Naive thymus-derived CD4-positive, alpha-beta T cell (primary cell): ENCODE results near the gene TCEAL8. TPM values are rescaled to one million over a fixed set of nuclear protein-coding genes. Genes with fewer than 3 reads are reported as not detected.
A peak's percentile ranks its signal among the peaks of the same experiment; 100 is the strongest.

Experiments used
- ATAC-seq: fragments of 150-1000 bp; cut with Tn5 transposase; 2 replicates; pipeline ENCODE4 v1.10.0; 2021; ENCODE audit warnings: mild to moderate bottlenecking, moderate library complexity
- CTCF ChIA-PET: fragments of 350-600 bp; sonication (Branson Sonifier 250); formaldehyde crosslinking; loops from one replicate; lab custom pipeline; 2021; ENCODE audit warnings: antibody characterized with exemption; lab: Charles Lee
- POLR2A ChIA-PET: fragments of 350-600 bp; sonication (Branson Sonifier 250); formaldehyde crosslinking; loops from one replicate; lab custom pipeline; 2021; ENCODE audit warnings: antibody characterized with exemption, inconsistent platforms; lab: Charles Lee
- DNase-seq, 9 donors: peaks; one replicate each; pipeline versions ENCODE4 v3.0.0 to v3.0.0-alpha.2; 2020 to 2022; ENCODE audit warnings: mixed read lengths in 1 of 9
- H3K27ac ChIP-seq: one replicate; pipeline ENCODE4 v1.7.0; 2013; ENCODE audit warnings: mild to moderate bottlenecking, low read depth, low read length, moderate library complexity
- H3K27me3 ChIP-seq, 2 donors: one replicate each; pipeline ENCODE4 v1.7.0; 2013; ENCODE audit warnings: low read length in 2 of 2, mild to moderate bottlenecking in 2 of 2, moderate library complexity in 2 of 2; ENCODE audit not compliant: control insufficient read depth in 2 of 2, insufficient read depth in 2 of 2
- H3K36me3 ChIP-seq, 3 experiments: 1 replicate in 2 of 3; 2 replicates in 1 of 3; pipeline ENCODE4 v1.7.0; 2013; ENCODE audit warnings: low read length in 3 of 3, mild to moderate bottlenecking in 3 of 3, moderate library complexity in 1 of 3; ENCODE audit not compliant: insufficient read depth in 3 of 3, control insufficient read depth in 2 of 3
- H3K4me1 ChIP-seq, 2 donors: one replicate each; pipeline ENCODE4 v1.7.0; 2013; ENCODE audit warnings: low read length in 2 of 2, mild to moderate bottlenecking in 2 of 2, moderate library complexity in 1 of 2; ENCODE audit not compliant: control insufficient read depth in 2 of 2, insufficient read depth in 2 of 2
- H3K4me3 ChIP-seq: 2 replicates; pipeline ENCODE4 v1.7.0; 2013; ENCODE audit warnings: mild to moderate bottlenecking, low read length
- H3K9me3 ChIP-seq, 3 experiments: 1 replicate in 2 of 3; 2 replicates in 1 of 3; pipeline ENCODE4 v1.7.0; 2013; ENCODE audit warnings: low read length in 3 of 3; ENCODE audit not compliant: control insufficient read depth in 2 of 3
- H3K27ac Mint-ChIP-seq, 9 donors: one replicate each; pipeline ENCODE4 v1.8.0; 2020 to 2022; ENCODE audit warnings: mixed read lengths in 9 of 9, mild to moderate bottlenecking in 8 of 9, moderate library complexity in 5 of 9, inconsistent platforms in 2 of 9
- H3K27me3 Mint-ChIP-seq, 5 donors: one replicate each; pipeline ENCODE4 v1.8.0; 2021 to 2022; ENCODE audit warnings: mixed read lengths in 5 of 5, mild to moderate bottlenecking in 1 of 5
- H3K36me3 Mint-ChIP-seq, 5 donors: one replicate each; pipeline ENCODE4 v1.8.0; 2020 to 2022; ENCODE audit warnings: mixed read lengths in 5 of 5, mild to moderate bottlenecking in 3 of 5, inconsistent platforms in 1 of 5
- H3K4me1 Mint-ChIP-seq, 7 donors: one replicate each; pipeline ENCODE4 v1.8.0; 2020 to 2022; ENCODE audit warnings: mixed read lengths in 7 of 7, mild to moderate bottlenecking in 3 of 7, inconsistent platforms in 1 of 7
- H3K4me3 Mint-ChIP-seq, 10 donors: one replicate each; pipeline ENCODE4 v1.8.0; 2020 to 2022; ENCODE audit warnings: mild to moderate bottlenecking in 10 of 10, mixed read lengths in 10 of 10, moderate library complexity in 6 of 10, inconsistent platforms in 2 of 10
- H3K9me3 Mint-ChIP-seq, 11 donors: one replicate each; pipeline ENCODE4 v1.8.0; 2020 to 2022; ENCODE audit warnings: mixed read lengths in 11 of 11, mild to moderate bottlenecking in 4 of 11, inconsistent platforms in 1 of 11, moderate library complexity in 1 of 11
- intact Hi-C, 2 donors: fragments of 100-400 bp; cut with micrococcal nuclease; formaldehyde crosslinking; loops; one replicate each; pipeline ENCODE4 v1.15.1; 2023
- polyA plus RNA-seq, 2 donors: library from polyadenylated mRNA; unstranded; fragments of 300-500 nt; fragmentation: Illumina TruSeq; gene quantifications; one replicate each; pipeline ENCODE4 v1.2.3, GENCODE V29; 2021
- total RNA-seq, 6 experiments: library from RNA in 5 of 6; stranded (reverse) in 5 of 6; gene quantifications; 1 replicate in 5 of 6; 2 replicates in 1 of 6; pipeline ENCODE4 v1.2.3 and lab custom pipeline; 2021 to 2026

The TCEAL8 gene
- total and polyA plus RNA-seq, 7 experiments from 2014 or later: 12.2 to 82.3 (median 34.1) TPM

DNA sequence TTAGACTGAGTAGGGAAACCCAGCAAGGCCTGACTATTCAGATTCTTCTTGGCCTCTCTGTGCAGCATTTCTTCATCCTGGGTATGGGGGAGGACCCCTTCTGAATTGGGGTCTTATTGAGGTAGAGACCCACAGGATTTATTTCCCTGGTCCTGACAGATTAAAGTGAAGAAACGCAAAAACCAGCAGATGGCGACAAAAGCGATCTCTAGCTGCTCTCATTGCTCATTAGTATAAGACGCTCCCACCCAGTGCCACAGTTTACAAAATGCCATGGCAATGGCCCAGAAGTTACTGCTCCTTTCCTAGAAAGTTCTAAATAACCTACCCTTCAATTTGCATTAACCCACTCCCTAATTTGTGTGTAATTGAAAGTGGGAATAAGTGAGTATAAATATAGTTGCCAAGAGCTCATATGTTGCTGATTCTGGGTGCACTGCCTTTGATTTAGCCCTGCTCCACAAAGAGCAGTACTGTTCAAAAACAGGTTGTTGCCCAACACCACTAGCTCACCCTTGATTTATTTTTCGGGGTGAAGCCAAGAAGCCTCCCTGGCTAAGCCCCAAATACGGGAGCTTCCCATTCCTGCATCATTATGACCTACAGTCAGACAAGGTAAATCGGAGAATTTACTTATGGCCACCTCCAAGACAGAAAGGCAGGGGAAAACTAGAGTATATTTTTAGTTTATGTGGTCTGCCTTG, 43.8 kb downstream of the TCEAL8 start:
- intact Hi-C loops: loop anchor here (1.0 to 5.0 kb wide), 5 partner anchors 37 to 476 kb away; partner anchors contain the start of gene MORF4L2 (in 1 of the 2)
- Histone ChIP-seq H3K4me3 (no peak overlapping the region), H3K27ac (no peak overlapping the region), H3K9me3 (no peaks in the 10 kb centered on the region), H3K27me3 (no peaks in the 10 kb centered on the region), H3K4me1 (no peaks in the 10 kb centered on the region), H3K36me3 (peaks cover 0 to 5% (median 0%) of the 10 kb centered on the region in 3 experiments)
- Mint-ChIP-seq H3K36me3 (no peaks in the 10 kb centered on the region), H3K4me1 (peaks cover 0 to 11% (median 7%) of the 10 kb centered on the region in 7 donors), H3K27me3 (peaks cover 0 to 5% (median 3%) of the 10 kb centered on the region in 5 donors), H3K27ac (peak overlapping the region in 1 of 9 donors; percentile 55), H3K9me3 (no peaks in the 10 kb centered on the region), H3K4me3 (no peak overlapping the region)
- DNase-seq: peak in 7 of 9 donors; percentile 35 to 59 (median 44)
- POLR2A ChIA-PET: interaction anchor here (0.8 to 1.3 kb wide), 3 partner anchors 249 to 279 kb away, joined by 3 to 4 read pairs (median 4); no protein-coding TSS in a partner anchor
- peak; percentile 46 for ATAC-seq
- CTCF ChIA-PET: interaction anchor here (0.7 to 1.8 kb wide), 7 partner anchors 13 to 499 kb away, joined by 3 to 14 read pairs (median 3); partner anchors contain the start of gene TMEM31

DNA sequence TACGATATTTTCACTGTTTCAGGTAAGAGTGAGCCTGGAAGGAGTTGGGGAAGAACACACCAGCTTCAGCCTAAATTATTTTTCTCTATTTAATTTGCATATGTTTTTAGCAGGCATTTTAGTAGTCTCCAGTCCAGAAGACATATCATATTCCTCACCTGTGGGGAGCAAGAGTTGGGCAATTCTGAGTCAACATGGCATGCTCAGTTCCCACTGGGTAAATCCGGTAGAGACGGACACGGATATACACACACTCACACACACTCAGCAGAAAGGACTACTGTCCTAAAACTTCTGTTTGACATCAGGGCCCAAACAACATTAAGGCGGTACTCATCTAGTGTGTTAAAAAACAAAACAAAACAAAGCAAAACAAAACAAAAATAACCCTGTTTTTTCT, 44.9 kb downstream of the TCEAL8 start:
- CTCF ChIA-PET: interaction anchor here (0.7 to 1.8 kb wide), 2 partner anchors 280 to 501 kb away, joined by 3 to 14 read pairs; partner anchors contain the start of gene TMEM31

More for the DNA sequence above, 44.9 kb downstream of the TCEAL8 start:
- Histone ChIP-seq H3K36me3 (peaks cover 0 to 1% (median 0%) of the 10 kb centered on the region in 3 experiments), H3K9me3 (no peaks in the 10 kb centered on the region), H3K4me3 (no peak overlapping the region), H3K4me1 (no peaks in the 10 kb centered on the region), H3K27ac (no peak overlapping the region), H3K27me3 (no peaks in the 10 kb centered on the region)
- Mint-ChIP-seq H3K4me1 (peaks cover 0 to 5% (median 4%) of the 10 kb centered on the region in 7 donors), H3K27ac (no peak overlapping the region), H3K36me3 (no peaks in the 10 kb centered on the region), H3K4me3 (no peak overlapping the region), H3K9me3 (no peaks in the 10 kb centered on the region), H3K27me3 (peaks cover 0 to 5% (median 3%) of the 10 kb centered on the region in 5 donors)
- intact Hi-C loops: loop anchor here in 1 of 2 donors (5.0 kb wide), 1 partner anchor 477 kb away; the partner anchor contains the start of gene MORF4L2
- POLR2A ChIA-PET: no interaction called here
- DNase-seq: no peak
- ATAC-seq: no peak

Other genes with a start within 250 kb of the TCEAL8 start
- gene BEX1, start 191.0 kb downstream of the TCEAL8 start, total RNA-seq: 1 to 10 TPM in 2 of 5 experiments, under 1 TPM in 1, not detected in 2; 0.43 to 1.5 (median 1.0) TPM
- under 1 TPM; 0.25 to 0.49 TPM for gene BEX1, start 191.0 kb downstream of the TCEAL8 start, polyA plus RNA-seq
- gene NXF3, start 162.0 kb downstream of the TCEAL8 start, total RNA-seq: not detected
- gene NXF3, start 162.0 kb downstream of the TCEAL8 start, polyA plus RNA-seq: not detected
- 10 to 100 TPM in 4 of 5 experiments, 1 to 10 TPM in 1; 8.8 to 51.2 (median 41.1) TPM for gene BEX4, start 40.0 kb downstream of the TCEAL8 start, total RNA-seq
- 100 to 1,000 TPM in 1 of 2 donors, 10 to 100 TPM in 1; 94.7 to 120 TPM for gene BEX4, start 40.0 kb downstream of the TCEAL8 start, polyA plus RNA-seq
- not detected for gene TCEAL5, start 21.6 kb upstream of the TCEAL8 start, total RNA-seq
- gene TCEAL5, start 21.6 kb upstream of the TCEAL8 start, polyA plus RNA-seq: not detected
- 10 to 100 TPM in 4 of 5 experiments, 1 to 10 TPM in 1; 4.8 to 48.5 (median 42.1) TPM for gene BEX2, start 55.8 kb upstream of the TCEAL8 start, total RNA-seq
- gene BEX2, start 55.8 kb upstream of the TCEAL8 start, polyA plus RNA-seq: 100 to 1,000 TPM in 1 of 2 donors, 10 to 100 TPM in 1; 92.5 to 126 TPM
- not detected for gene TCEAL7, start 75.1 kb upstream of the TCEAL8 start, total RNA-seq
- gene TCEAL7, start 75.1 kb upstream of the TCEAL8 start, polyA plus RNA-seq: not detected
- 1 to 10 TPM in 4 of 5 experiments, under 1 TPM in 1; 0.51 to 4.2 (median 1.1) TPM for gene TCEAL9, start 101.4 kb upstream of the TCEAL8 start, total RNA-seq
- gene TCEAL9, start 101.4 kb upstream of the TCEAL8 start, polyA plus RNA-seq: 1 to 10 TPM in 1 of 2 donors, under 1 TPM in 1; 0.53 to 5.8 TPM
- gene BEX3, start 121.4 kb upstream of the TCEAL8 start, total RNA-seq: 10 to 100 TPM in 3 of 5 experiments, 1 to 10 TPM in 2; 5.9 to 75.5 (median 28.0) TPM
- gene BEX3, start 121.4 kb upstream of the TCEAL8 start, polyA plus RNA-seq: 100 to 1,000 TPM; 157 to 192 TPM